ENCODE measurements around the gene UROD.
"Not testable (repeated sequence)": the region's sequence is repeated elsewhere in the genome, so short reads cannot be mapped to it uniquely, and the experiment has no call there.

The UROD gene

GRCh38 chr1:45011837-45012638 lies at the start of gene UROD:
TSS of gene UROD (plus strand) at chr1:45012254. CDS start at chr1:45012266, 12 bp downstream.
- peak within 1 kb of the TSS; percentile 91 to 93 for H3K4me3 ChIP-seq (ENCODE audit: low read length in 2 of 2)
- H3K27ac ChIP-seq (ENCODE audit: low read length): peak within 1 kb of the TSS; percentile 91
- H3K4me1 ChIP-seq (ENCODE audit: control insufficient read depth, insufficient read depth, low read length): peaks cover 53% of the 10 kb centered on the region
- H3K9me3 ChIP-seq (ENCODE audit: control insufficient read depth in 2 of 2, low read length in 2 of 2): no peaks in the 10 kb centered on the region
- no peaks in the 10 kb centered on the region for H3K27me3 ChIP-seq (ENCODE audit: control insufficient read depth in 1 of 2, insufficient read depth in 2 of 2, low read length in 2 of 2)
- peaks cover 29 to 33% of the 10 kb centered on the region in 2 donors for H3K36me3 ChIP-seq (ENCODE audit: control insufficient read depth in 2 of 2, insufficient read depth in 2 of 2, low read length in 2 of 2)
- H3K9ac ChIP-seq (ENCODE audit: low read length in 2 of 2): peak within 1 kb of the TSS; percentile 88 to 95

GRCh38 chr1:44962729-44963128 lies 49.3 kb upstream of the UROD start:
- Histone ChIP-seq H3K27ac (ENCODE audit: low read length) (no peak overlapping the region), H3K4me1 (ENCODE audit: control insufficient read depth, insufficient read depth, low read length) (no peaks in the 10 kb centered on the region), H3K36me3 (ENCODE audit: control insufficient read depth in 2 of 2, insufficient read depth in 2 of 2, low read length in 2 of 2) (no peaks in the 10 kb centered on the region), H3K4me3 (ENCODE audit: low read length in 2 of 2) (no peak overlapping the region), H3K9me3 (ENCODE audit: control insufficient read depth in 2 of 2, low read length in 2 of 2) (no peaks in the 10 kb centered on the region), H3K9ac (ENCODE audit: low read length in 2 of 2) (no peak overlapping the region), H3K27me3 (ENCODE audit: control insufficient read depth in 1 of 2, insufficient read depth in 2 of 2, low read length in 2 of 2) (no peaks in the 10 kb centered on the region)

GRCh38 chr1:44964396-44964795 lies 47.7 kb upstream of the UROD start:
- peaks cover 0 to 2% of the 10 kb centered on the region in 2 donors for H3K36me3 ChIP-seq (ENCODE audit: control insufficient read depth in 2 of 2, insufficient read depth in 2 of 2, low read length in 2 of 2)
- no peak overlapping the region for H3K27ac ChIP-seq (ENCODE audit: low read length)
- no peaks in the 10 kb centered on the region for H3K4me1 ChIP-seq (ENCODE audit: control insufficient read depth, insufficient read depth, low read length)
- no peaks in the 10 kb centered on the region for H3K9me3 ChIP-seq (ENCODE audit: control insufficient read depth in 2 of 2, low read length in 2 of 2)
- H3K4me3 ChIP-seq (ENCODE audit: low read length in 2 of 2): no peak overlapping the region
- no peaks in the 10 kb centered on the region for H3K27me3 ChIP-seq (ENCODE audit: control insufficient read depth in 1 of 2, insufficient read depth in 2 of 2, low read length in 2 of 2)
- no peak overlapping the region for H3K9ac ChIP-seq (ENCODE audit: low read length in 2 of 2)

- H3K9ac ChIP-seq (ENCODE audit: low read length in 2 of 2): no peak overlapping the region
- H3K36me3 ChIP-seq (ENCODE audit: control insufficient read depth in 2 of 2, insufficient read depth in 2 of 2, low read length in 2 of 2): peaks cover 2 to 5% of the 10 kb centered on the region in 2 donors
- H3K9me3 ChIP-seq (ENCODE audit: control insufficient read depth in 2 of 2, low read length in 2 of 2): no peaks in the 10 kb centered on the region
These were observed 41.7 kb upstream of the UROD start for GRCh38 chr1:44970317-44970716.

GRCh38 chr1:44973645-44974044 lies 38.4 kb upstream of the UROD start:
- Histone ChIP-seq H3K27ac (ENCODE audit: low read length) (no peak overlapping the region), H3K4me1 (ENCODE audit: control insufficient read depth, insufficient read depth, low read length) (no peaks in the 10 kb centered on the region), H3K36me3 (ENCODE audit: control insufficient read depth in 2 of 2, insufficient read depth in 2 of 2, low read length in 2 of 2) (peaks cover 8 to 27% of the 10 kb centered on the region in 2 donors), H3K9me3 (ENCODE audit: control insufficient read depth in 2 of 2, low read length in 2 of 2) (no peaks in the 10 kb centered on the region), H3K4me3 (ENCODE audit: low read length in 2 of 2) (no peak overlapping the region), H3K27me3 (ENCODE audit: control insufficient read depth in 1 of 2, insufficient read depth in 2 of 2, low read length in 2 of 2) (no peaks in the 10 kb centered on the region), H3K9ac (ENCODE audit: low read length in 2 of 2) (no peak overlapping the region)

More at GRCh38 chr1:44970317-44970716, 41.7 kb upstream of the UROD start:
- H3K27me3 ChIP-seq (ENCODE audit: control insufficient read depth in 1 of 2, insufficient read depth in 2 of 2, low read length in 2 of 2): no peaks in the 10 kb centered on the region
- H3K27ac ChIP-seq (ENCODE audit: low read length): no peak overlapping the region
- H3K4me3 ChIP-seq (ENCODE audit: low read length in 2 of 2): no peak overlapping the region
- no peaks in the 10 kb centered on the region for H3K4me1 ChIP-seq (ENCODE audit: control insufficient read depth, insufficient read depth, low read length)

GRCh38 chr1:44976252-44976651 lies 35.8 kb upstream of the UROD start:
- no peak overlapping the region for H3K4me3 ChIP-seq (ENCODE audit: low read length in 2 of 2)
- H3K27me3 ChIP-seq (ENCODE audit: control insufficient read depth in 1 of 2, insufficient read depth in 2 of 2, low read length in 2 of 2): no peaks in the 10 kb centered on the region
- no peaks in the 10 kb centered on the region for H3K9me3 ChIP-seq (ENCODE audit: control insufficient read depth in 2 of 2, low read length in 2 of 2)
- H3K9ac ChIP-seq (ENCODE audit: low read length in 2 of 2): no peak overlapping the region
- peaks cover 10 to 38% of the 10 kb centered on the region in 2 donors for H3K36me3 ChIP-seq (ENCODE audit: control insufficient read depth in 2 of 2, insufficient read depth in 2 of 2, low read length in 2 of 2)
- no peaks in the 10 kb centered on the region for H3K4me1 ChIP-seq (ENCODE audit: control insufficient read depth, insufficient read depth, low read length)
- H3K27ac ChIP-seq (ENCODE audit: low read length): no peak overlapping the region

GRCh38 chr1:44977372-44977771 lies 34.7 kb upstream of the UROD start:
- not testable (repeated sequence) for H3K9ac ChIP-seq (ENCODE audit: low read length in 2 of 2); H3K4me3 ChIP-seq (ENCODE audit: low read length in 2 of 2); H3K27ac ChIP-seq (ENCODE audit: low read length); H3K9me3 ChIP-seq (ENCODE audit: control insufficient read depth in 2 of 2, low read length in 2 of 2); H3K4me1 ChIP-seq (ENCODE audit: control insufficient read depth, insufficient read depth, low read length); H3K27me3 ChIP-seq (ENCODE audit: control insufficient read depth in 1 of 2, insufficient read depth in 2 of 2, low read length in 2 of 2)
- peaks cover 10 to 38% of the 10 kb centered on the region in 2 donors for H3K36me3 ChIP-seq (ENCODE audit: control insufficient read depth in 2 of 2, insufficient read depth in 2 of 2, low read length in 2 of 2)

GRCh38 chr1:44985747-44986359 lies 26.2 kb upstream of the UROD start:
- Histone ChIP-seq H3K4me3 (ENCODE audit: low read length in 2 of 2) (peak overlapping the region; percentile 74 to 97), H3K27ac (ENCODE audit: low read length) (peak overlapping the region; percentile 37), H3K27me3 (ENCODE audit: control insufficient read depth in 1 of 2, insufficient read depth in 2 of 2, low read length in 2 of 2) (no peaks in the 10 kb centered on the region), H3K9ac (ENCODE audit: low read length in 2 of 2) (peak overlapping the region; percentile 71 to 80), H3K36me3 (ENCODE audit: control insufficient read depth in 2 of 2, insufficient read depth in 2 of 2, low read length in 2 of 2) (peaks cover 0 to 3% of the 10 kb centered on the region in 2 donors), H3K4me1 (ENCODE audit: control insufficient read depth, insufficient read depth, low read length) (peaks cover 12% of the 10 kb centered on the region), H3K9me3 (ENCODE audit: control insufficient read depth in 2 of 2, low read length in 2 of 2) (no peaks in the 10 kb centered on the region)

GRCh38 chr1:44988531-44989156 lies 23.4 kb upstream of the UROD start:
- Histone ChIP-seq H3K9ac (ENCODE audit: low read length in 2 of 2) (no peak overlapping the region), H3K9me3 (ENCODE audit: control insufficient read depth in 2 of 2, low read length in 2 of 2) (no peaks in the 10 kb centered on the region), H3K36me3 (ENCODE audit: control insufficient read depth in 2 of 2, insufficient read depth in 2 of 2, low read length in 2 of 2) (no peaks in the 10 kb centered on the region), H3K27ac (ENCODE audit: low read length) (no peak overlapping the region), H3K4me3 (ENCODE audit: low read length in 2 of 2) (no peak overlapping the region), H3K27me3 (ENCODE audit: control insufficient read depth in 1 of 2, insufficient read depth in 2 of 2, low read length in 2 of 2) (no peaks in the 10 kb centered on the region), H3K4me1 (ENCODE audit: control insufficient read depth, insufficient read depth, low read length) (peaks cover 12% of the 10 kb centered on the region)

GRCh38 chr1:44994309-44994898 lies 17.6 kb upstream of the UROD start:
- Histone ChIP-seq H3K27me3 (ENCODE audit: control insufficient read depth in 1 of 2, insufficient read depth in 2 of 2, low read length in 2 of 2) (no peaks in the 10 kb centered on the region), H3K27ac (ENCODE audit: low read length) (no peak overlapping the region)

More at GRCh38 chr1:44994309-44994898, 17.6 kb upstream of the UROD start:
- H3K4me1 ChIP-seq (ENCODE audit: control insufficient read depth, insufficient read depth, low read length): no peaks in the 10 kb centered on the region
- H3K36me3 ChIP-seq (ENCODE audit: control insufficient read depth in 2 of 2, insufficient read depth in 2 of 2, low read length in 2 of 2): no peaks in the 10 kb centered on the region
- H3K9me3 ChIP-seq (ENCODE audit: control insufficient read depth in 2 of 2, low read length in 2 of 2): no peaks in the 10 kb centered on the region
- H3K9ac ChIP-seq (ENCODE audit: low read length in 2 of 2): no peak overlapping the region
- H3K4me3 ChIP-seq (ENCODE audit: low read length in 2 of 2): no peak overlapping the region

Data from stomach smooth muscle (tissue), 2 donors.